Panc1 (cell line): ENCODE results near the gene RAG1.

Experiments used
- POLR2AphosphoS5 ChIP-seq: IDR thresholded peaks from 2 replicates; pipeline ENCODE4 v1.6.1; 2012; ENCODE audit warnings: mild to moderate bottlenecking, low read depth, low read length, moderate library complexity
- SIN3A ChIP-seq: IDR thresholded peaks from 2 replicates; pipeline ENCODE4 v1.6.1; 2012; ENCODE audit warnings: low read depth, mild to moderate bottlenecking, low read length, moderate library complexity, borderline replicate concordance; ENCODE audit not compliant: insufficient read depth
- TF ChIP-seq, protein P1 (sequence below): fragments of 450-650 bp; IDR thresholded peaks from 2 replicates; pipeline ENCODE4 v1.5.1; 2017; ENCODE audit warnings: mild to moderate bottlenecking
- TF ChIP-seq, protein P2 (sequence below), 2 experiments: IDR thresholded peaks; 2 replicates each; pipeline ENCODE4 v1.6.1; 2011 to 2012; ENCODE audit warnings: low read depth in 2 of 2, control low read depth in 1 of 2, low read length in 1 of 2, mild to moderate bottlenecking in 1 of 2, moderate library complexity in 1 of 2; ENCODE audit not compliant: insufficient read depth in 1 of 2

DNA sequence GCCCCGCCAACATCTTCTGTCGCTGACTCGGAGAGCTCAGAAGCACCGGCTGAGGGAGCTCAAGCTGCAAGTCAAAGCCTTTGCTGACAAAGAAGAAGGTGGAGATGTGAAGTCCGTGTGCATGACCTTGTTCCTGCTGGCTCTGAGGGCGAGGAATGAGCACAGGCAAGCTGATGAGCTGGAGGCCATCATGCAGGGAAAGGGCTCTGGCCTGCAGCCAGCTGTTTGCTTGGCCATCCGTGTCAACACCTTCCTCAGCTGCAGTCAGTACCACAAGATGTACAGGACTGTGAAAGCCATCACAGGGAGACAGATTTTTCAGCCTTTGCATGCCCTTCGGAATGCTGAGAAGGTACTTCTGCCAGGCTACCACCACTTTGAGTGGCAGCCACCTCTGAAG lies 6.7 kb downstream of the RAG1 start:
- TF ChIP-seq, protein P1, sequence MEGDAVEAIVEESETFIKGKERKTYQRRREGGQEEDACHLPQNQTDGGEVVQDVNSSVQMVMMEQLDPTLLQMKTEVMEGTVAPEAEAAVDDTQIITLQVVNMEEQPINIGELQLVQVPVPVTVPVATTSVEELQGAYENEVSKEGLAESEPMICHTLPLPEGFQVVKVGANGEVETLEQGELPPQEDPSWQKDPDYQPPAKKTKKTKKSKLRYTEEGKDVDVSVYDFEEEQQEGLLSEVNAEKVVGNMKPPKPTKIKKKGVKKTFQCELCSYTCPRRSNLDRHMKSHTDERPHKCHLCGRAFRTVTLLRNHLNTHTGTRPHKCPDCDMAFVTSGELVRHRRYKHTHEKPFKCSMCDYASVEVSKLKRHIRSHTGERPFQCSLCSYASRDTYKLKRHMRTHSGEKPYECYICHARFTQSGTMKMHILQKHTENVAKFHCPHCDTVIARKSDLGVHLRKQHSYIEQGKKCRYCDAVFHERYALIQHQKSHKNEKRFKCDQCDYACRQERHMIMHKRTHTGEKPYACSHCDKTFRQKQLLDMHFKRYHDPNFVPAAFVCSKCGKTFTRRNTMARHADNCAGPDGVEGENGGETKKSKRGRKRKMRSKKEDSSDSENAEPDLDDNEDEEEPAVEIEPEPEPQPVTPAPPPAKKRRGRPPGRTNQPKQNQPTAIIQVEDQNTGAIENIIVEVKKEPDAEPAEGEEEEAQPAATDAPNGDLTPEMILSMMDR, result no peak
- TF ChIP-seq POLR2AphosphoS5, result no peak
- TF ChIP-seq, protein P2, sequence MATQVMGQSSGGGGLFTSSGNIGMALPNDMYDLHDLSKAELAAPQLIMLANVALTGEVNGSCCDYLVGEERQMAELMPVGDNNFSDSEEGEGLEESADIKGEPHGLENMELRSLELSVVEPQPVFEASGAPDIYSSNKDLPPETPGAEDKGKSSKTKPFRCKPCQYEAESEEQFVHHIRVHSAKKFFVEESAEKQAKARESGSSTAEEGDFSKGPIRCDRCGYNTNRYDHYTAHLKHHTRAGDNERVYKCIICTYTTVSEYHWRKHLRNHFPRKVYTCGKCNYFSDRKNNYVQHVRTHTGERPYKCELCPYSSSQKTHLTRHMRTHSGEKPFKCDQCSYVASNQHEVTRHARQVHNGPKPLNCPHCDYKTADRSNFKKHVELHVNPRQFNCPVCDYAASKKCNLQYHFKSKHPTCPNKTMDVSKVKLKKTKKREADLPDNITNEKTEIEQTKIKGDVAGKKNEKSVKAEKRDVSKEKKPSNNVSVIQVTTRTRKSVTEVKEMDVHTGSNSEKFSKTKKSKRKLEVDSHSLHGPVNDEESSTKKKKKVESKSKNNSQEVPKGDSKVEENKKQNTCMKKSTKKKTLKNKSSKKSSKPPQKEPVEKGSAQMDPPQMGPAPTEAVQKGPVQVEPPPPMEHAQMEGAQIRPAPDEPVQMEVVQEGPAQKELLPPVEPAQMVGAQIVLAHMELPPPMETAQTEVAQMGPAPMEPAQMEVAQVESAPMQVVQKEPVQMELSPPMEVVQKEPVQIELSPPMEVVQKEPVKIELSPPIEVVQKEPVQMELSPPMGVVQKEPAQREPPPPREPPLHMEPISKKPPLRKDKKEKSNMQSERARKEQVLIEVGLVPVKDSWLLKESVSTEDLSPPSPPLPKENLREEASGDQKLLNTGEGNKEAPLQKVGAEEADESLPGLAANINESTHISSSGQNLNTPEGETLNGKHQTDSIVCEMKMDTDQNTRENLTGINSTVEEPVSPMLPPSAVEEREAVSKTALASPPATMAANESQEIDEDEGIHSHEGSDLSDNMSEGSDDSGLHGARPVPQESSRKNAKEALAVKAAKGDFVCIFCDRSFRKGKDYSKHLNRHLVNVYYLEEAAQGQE (IDR thresholded peaks at IDR 0.05; ENCODE audit: insufficient read depth in 1 of 2, low read depth in 2 of 2, low read length in 1 of 2), result no peak
- TF ChIP-seq SIN3A, result no peak
